ENCODE data around the gene SLC14A1.
A peak's percentile ranks its signal among the peaks of the same experiment; 100 is the strongest.

Gene SLC14A1

DNA sequence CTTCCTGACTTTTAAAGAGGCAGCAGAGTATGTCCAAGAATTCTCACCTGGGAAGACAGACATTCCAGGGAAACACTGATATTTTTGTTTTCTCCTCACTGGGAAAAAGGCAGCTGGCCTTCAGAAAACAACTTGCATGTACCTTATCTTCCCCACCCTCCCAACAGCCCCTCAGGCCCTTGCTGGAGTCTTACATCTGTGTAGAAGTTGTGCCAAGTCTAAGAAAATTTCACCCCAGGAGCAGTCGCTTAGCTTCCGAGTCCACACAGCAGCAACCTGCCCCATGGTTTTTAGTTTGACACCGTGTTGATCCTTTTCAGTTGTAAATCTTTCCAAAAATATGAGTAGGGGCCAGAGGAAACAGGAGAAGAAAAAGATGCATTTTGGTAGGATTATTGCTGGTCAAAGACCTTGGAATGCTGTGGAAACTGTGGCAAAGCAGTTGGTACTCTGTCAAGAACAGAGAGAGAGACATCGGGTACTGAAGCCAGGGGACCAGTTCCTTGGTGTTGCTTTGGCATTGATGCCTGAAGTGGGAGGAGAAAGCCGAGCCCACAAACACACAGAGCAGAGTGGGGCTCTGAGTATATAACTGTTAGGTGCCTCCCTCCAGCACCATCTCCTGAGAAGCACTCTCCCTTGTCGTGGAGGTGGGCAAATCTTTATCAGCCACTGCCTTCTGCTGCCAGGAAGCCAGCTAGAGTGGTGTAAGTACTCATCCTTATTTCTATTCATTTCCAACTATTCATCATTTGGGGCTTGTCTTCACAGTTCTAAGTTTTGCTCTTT, at the start of gene SLC14A1:
Gene SLC14A1, plus strand, starts transcription at position 615 of the 789 bp plus-strand sequence. CDS start 6,140 bp downstream, outside the sequence.
- no peaks in the 10 kb centered on the region for H3K9me3 Mint-ChIP-seq
- H3K4me1 Mint-ChIP-seq (ENCODE audit: low read depth), result no peaks in the 10 kb centered on the region
- H3K4me3 Mint-ChIP-seq, result no peak within 1 kb of the TSS
- intact Hi-C loops (cut with micrococcal nuclease), result loop anchor here (1.0 to 2.0 kb wide), 3 partner anchors 59 to 157 kb away; no protein-coding TSS in a partner anchor
- peaks cover 1% of the 10 kb centered on the region for H3K27me3 Mint-ChIP-seq
- H3K36me3 Mint-ChIP-seq (ENCODE audit: low read depth), result no peaks in the 10 kb centered on the region
- H3K27ac Mint-ChIP-seq, result no peak within 1 kb of the TSS

DNA sequence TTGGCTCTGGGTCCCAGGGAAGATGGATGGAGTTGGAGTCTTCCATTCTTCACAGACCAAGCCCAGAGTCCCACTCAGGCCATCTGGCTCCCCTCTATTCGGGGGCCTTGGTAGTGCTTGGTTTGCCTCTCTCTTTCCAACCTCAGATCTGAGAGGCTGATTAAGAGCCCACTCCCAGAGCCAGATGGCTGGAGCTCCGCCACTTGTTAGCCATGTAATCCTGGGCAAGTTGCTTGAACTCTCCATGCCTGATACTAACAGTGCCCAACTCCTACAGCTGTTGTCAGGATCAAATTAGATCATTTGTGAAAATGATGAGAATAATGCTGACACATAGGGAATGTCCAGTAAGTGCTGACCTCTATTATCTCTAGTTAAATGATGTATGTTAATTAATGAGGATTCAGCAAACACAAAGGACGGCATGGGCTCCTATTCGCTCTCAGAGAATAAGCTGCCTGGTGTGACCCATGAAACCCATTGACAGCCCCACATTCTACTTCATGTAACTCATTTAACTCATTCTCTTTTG, 46.6 kb upstream of the SLC14A1 start:
- intact Hi-C loops (cut with micrococcal nuclease), result no loop called here
- no peak overlapping the region for H3K4me3 Mint-ChIP-seq
- H3K36me3 Mint-ChIP-seq (ENCODE audit: low read depth), result no peaks in the 10 kb centered on the region
- no peaks in the 10 kb centered on the region for H3K9me3 Mint-ChIP-seq
- H3K4me1 Mint-ChIP-seq (ENCODE audit: low read depth), result peaks cover 3% of the 10 kb centered on the region
- no peak overlapping the region for H3K27ac Mint-ChIP-seq
- no peaks in the 10 kb centered on the region for H3K27me3 Mint-ChIP-seq

DNA sequence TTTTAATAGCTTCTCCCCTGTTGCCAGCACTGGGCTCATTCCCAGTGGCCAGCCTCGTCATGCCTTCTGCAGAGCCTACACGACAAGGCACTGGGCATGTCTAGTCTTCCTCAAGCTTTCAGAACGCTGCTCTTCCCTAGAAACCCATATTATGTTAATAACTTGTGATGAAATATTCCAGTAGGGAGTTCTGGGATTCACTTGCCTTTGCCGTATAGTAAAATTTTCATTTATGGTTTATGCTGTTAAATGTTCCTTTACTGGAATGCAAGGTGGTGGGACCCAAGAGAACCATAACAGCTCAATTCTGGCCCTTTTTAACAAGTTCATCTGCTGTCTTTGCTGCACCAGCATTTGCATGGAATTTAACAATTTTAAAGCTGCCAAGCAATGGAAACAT, 45.5 kb upstream of the SLC14A1 start:
- Mint-ChIP-seq H3K9me3 (no peaks in the 10 kb centered on the region), H3K27me3 (no peaks in the 10 kb centered on the region), H3K4me3 (no peak overlapping the region), H3K4me1 (ENCODE audit: low read depth) (peaks cover 14% of the 10 kb centered on the region), H3K27ac (no peak overlapping the region), H3K36me3 (ENCODE audit: low read depth) (no peaks in the 10 kb centered on the region)
- intact Hi-C loops (cut with micrococcal nuclease), result no loop called here

DNA sequence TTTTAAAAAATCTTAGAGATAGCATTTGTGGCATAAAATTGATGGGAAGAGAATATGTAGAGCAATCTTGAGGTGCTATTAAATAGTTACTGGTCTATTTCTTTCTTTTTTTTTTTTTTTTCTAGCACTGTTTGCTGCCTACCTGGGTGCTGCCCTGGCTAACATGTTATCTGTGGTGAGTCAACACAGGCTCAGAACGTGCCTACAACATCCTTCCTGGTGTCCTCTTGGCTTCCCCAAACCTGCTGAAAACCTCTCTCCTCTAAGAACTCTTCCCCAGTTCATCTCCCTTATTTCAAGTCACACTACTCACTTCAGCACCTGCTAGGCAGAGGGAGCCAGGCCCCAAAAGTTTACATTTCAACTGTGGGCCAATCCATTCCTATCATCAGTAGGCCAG, 45.1 kb upstream of the SLC14A1 start:
- Mint-ChIP-seq H3K9me3 (no peaks in the 10 kb centered on the region), H3K4me1 (ENCODE audit: low read depth) (peaks cover 15% of the 10 kb centered on the region), H3K27ac (no peak overlapping the region), H3K4me3 (no peak overlapping the region), H3K36me3 (ENCODE audit: low read depth) (no peaks in the 10 kb centered on the region), H3K27me3 (no peaks in the 10 kb centered on the region)
- intact Hi-C loops (cut with micrococcal nuclease), result no loop called here

DNA sequence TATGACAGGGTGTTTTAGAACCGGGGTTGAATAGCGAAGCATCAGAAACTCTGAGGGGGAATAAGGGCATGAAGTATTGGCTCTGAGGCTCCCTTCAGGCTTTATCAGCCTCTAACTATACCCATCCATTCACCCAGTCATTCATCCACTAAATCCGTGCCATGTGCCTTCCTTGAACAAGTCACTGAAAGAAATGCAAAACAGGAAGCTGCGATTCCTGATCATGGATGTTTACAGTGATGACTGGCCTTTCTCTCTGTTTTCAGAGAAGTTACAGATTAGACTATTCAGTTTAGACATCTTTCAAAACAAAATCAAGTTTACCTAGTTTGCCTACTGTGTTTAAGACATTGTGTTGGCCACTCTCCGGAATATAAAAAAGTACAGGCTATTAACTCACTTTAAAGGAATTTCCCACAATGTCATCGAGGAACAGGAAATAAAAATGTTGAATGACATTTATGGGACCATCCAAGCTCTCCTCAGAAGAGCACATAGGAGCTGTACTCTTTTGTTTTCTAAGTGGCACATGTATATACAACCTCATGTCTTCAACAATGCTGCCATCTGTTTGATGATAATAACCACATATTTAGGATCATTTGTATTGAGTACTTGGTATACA, 43.8 kb upstream of the SLC14A1 start:
- Mint-ChIP-seq H3K36me3 (ENCODE audit: low read depth) (no peaks in the 10 kb centered on the region), H3K4me3 (no peak overlapping the region), H3K4me1 (ENCODE audit: low read depth) (peaks cover 20% of the 10 kb centered on the region), H3K27me3 (no peaks in the 10 kb centered on the region), H3K27ac (no peak overlapping the region), H3K9me3 (no peaks in the 10 kb centered on the region)
- intact Hi-C loops (cut with micrococcal nuclease), result loop anchor here (10.0 kb wide), 1 partner anchor 425 kb away; the partner anchor contains the start of gene HAUS1

DNA sequence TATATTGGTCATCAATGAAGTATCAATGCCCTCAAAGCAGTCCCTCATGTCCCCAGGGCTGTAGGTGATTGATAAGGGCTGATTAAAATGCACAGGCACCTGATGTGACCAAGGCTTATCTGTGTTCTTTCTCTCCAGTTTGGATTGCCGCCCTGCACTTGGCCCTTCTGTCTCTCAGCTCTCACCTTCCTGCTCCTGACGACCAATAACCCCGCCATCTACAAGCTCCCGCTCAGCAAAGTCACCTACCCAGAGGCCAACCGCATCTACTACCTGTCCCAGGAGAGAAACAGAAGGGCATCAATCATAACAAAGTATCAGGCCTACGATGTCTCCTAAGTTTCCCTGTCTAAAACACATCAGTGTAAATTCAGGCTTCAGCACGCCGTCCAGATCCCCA, 41.8 kb upstream of the SLC14A1 start:
- Mint-ChIP-seq H3K4me3 (no peak overlapping the region), H3K4me1 (ENCODE audit: low read depth) (peaks cover 27% of the 10 kb centered on the region), H3K27ac (no peak overlapping the region), H3K9me3 (no peaks in the 10 kb centered on the region), H3K27me3 (no peaks in the 10 kb centered on the region), H3K36me3 (ENCODE audit: low read depth) (no peaks in the 10 kb centered on the region)
- intact Hi-C loops (cut with micrococcal nuclease), result loop anchor here (10.0 kb wide), 1 partner anchor 423 kb away; the partner anchor contains the start of gene HAUS1

DNA sequence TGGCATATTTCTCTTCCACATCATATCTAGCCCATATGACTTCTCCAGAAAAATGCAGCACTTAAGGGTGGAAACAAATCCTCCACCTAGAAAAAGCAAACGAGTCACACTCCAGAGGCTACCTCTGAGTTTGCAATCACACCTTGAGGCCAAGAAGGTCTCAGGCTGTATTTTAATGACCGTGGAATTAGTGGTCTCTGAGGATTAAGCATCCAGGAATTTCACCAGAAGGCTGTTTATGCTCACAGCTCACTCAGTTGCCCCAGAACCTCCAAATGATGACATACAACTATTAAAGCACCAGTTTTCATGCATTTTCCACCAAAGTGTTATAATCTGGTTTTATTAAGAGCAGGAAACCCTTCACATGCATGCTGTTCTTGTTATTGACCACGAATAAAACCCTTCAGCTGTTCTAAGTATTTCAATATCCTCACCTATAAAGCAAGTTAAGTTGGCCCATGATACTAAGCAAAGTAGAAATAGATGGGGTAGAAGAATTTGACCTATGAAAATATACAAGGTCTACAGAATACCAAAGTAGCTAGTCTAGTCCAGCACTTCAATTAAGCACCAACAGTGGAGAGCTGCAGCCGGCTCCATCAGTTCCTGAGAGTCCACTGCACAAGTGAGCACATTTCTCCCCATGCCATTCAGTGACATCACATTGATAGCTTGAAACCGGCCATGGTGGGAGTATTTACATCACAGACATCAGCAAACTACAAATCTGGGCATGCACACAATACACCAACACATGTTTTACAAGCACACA, 39.5 kb upstream of the SLC14A1 start:
- no peak overlapping the region for H3K4me3 Mint-ChIP-seq
- H3K27ac Mint-ChIP-seq, result no peak overlapping the region
- intact Hi-C loops (cut with micrococcal nuclease), result loop anchor here (10.0 kb wide), 1 partner anchor 420 kb away; the partner anchor contains the start of gene HAUS1
- H3K36me3 Mint-ChIP-seq (ENCODE audit: low read depth), result no peaks in the 10 kb centered on the region
- no peaks in the 10 kb centered on the region for H3K27me3 Mint-ChIP-seq
- H3K4me1 Mint-ChIP-seq (ENCODE audit: low read depth), result peaks cover 47% of the 10 kb centered on the region
- H3K9me3 Mint-ChIP-seq, result no peaks in the 10 kb centered on the region

DNA sequence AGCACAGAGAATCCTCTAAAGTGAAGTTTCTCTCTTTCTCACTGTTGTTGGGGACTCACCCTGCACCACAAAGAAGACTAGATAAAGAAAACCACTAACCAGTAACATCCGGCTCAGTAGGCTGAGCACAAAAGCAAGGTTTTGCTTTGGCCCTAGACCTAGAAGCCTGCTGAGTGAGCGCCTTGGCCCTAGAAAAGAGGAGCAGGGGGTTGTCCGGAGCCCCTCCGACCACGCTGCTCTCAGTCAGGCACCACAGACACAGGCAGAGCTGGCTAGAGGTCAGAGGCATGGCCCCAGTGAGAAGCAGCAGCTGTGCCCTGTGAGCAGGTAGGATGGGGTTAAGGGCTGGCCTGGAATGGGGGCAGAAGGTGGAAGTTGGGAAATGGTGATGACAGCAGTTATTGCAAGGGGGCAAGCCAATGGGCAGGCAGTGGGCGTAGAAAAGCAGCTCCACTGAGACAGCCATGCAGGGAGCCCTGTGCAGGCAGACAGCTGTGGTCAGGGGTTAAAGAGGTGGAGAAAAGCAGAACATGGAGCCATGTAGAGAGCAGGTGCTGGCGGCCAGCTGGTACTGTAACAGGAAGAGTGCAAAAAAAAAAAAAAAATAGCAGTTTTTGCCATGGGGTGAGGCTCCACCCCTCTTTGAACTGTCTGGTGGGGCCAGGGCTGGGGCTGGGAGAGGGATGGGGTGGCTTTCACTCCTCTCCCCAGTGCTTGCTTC, 36.9 kb upstream of the SLC14A1 start:
- Mint-ChIP-seq H3K36me3 (ENCODE audit: low read depth) (no peaks in the 10 kb centered on the region), H3K9me3 (no peaks in the 10 kb centered on the region), H3K27me3 (no peaks in the 10 kb centered on the region), H3K4me1 (ENCODE audit: low read depth) (peaks cover 46% of the 10 kb centered on the region), H3K27ac (peak overlapping the region; percentile 35), H3K4me3 (no peak overlapping the region)
- intact Hi-C loops (cut with micrococcal nuclease), result loop anchor here (10.0 kb wide), 1 partner anchor 418 kb away; the partner anchor contains the start of gene HAUS1

DNA sequence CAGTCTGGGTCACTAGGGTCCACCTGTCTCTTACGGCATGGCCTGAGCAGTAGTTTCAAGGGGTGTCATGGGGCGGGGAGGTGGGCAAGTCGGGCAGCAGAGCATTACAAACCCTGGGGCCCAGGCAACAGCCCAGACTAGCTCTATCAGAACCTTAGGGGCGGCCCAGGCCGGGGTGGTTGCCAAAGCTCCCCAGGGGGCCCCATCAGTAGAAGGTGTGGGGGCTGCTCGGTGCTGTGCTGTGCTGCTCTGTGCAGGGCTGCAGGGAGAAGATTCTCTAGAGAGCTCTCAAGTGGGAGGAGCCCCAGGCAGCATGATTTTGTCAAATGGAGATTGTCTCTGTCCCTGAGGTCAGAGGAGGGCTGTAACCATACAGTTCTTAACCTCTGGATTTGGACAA, 36.4 kb upstream of the SLC14A1 start:
- Mint-ChIP-seq H3K4me1 (ENCODE audit: low read depth) (peaks cover 40% of the 10 kb centered on the region), H3K27ac (peak overlapping the region; percentile 35), H3K27me3 (no peaks in the 10 kb centered on the region), H3K4me3 (no peak overlapping the region), H3K36me3 (ENCODE audit: low read depth) (no peaks in the 10 kb centered on the region), H3K9me3 (no peaks in the 10 kb centered on the region)
- intact Hi-C loops (cut with micrococcal nuclease), result loop anchor here (2.0 to 10.0 kb wide), 2 partner anchors 23 to 417 kb away; partner anchors contain the start of gene HAUS1

DNA sequence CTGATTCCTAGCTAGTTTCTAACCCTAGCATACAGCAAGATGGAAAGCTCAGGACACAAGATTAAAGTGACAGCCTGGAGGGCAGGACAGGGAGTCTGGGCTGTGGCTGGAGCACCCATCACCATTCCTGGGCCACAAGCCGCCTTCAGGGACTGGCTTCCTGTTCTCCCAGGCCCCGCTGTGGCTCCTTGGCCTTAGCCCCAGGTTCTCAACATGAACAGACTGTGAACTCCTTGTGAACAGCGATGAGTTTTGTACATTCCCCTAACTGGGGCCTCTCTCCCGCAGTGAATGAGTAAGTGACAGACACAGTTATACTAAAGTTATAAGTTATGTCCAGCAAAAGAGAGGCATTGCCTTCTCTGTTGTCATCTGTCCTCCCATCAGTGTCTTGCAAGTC, 35.9 kb upstream of the SLC14A1 start:
- no peaks in the 10 kb centered on the region for H3K9me3 Mint-ChIP-seq
- no peak overlapping the region for H3K4me3 Mint-ChIP-seq
- H3K4me1 Mint-ChIP-seq (ENCODE audit: low read depth), result peaks cover 36% of the 10 kb centered on the region
- no peak overlapping the region for H3K27ac Mint-ChIP-seq
- no peaks in the 10 kb centered on the region for H3K36me3 Mint-ChIP-seq (ENCODE audit: low read depth)
- no peaks in the 10 kb centered on the region for H3K27me3 Mint-ChIP-seq
- intact Hi-C loops (cut with micrococcal nuclease), result loop anchor here (2.0 to 10.0 kb wide), 2 partner anchors 23 to 417 kb away; partner anchors contain the start of gene HAUS1

DNA sequence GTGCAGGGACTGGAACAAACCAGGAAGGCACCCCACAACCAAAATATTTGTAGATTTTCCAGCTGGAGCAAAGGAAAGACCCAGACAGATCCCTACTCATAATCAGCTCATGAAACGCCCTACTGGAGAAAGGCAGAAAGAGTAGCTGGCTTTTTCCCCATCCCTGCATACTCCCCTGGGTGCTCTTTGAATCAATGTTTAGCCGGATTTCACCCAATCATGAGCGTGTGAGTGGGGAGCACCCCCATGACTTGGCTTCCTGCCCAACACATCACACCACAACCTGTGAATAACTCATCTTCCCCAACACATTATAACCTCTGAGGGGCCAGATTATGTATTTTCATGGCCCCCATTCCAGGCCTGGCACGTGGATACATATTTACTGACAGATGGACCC, 35.1 kb upstream of the SLC14A1 start:
- Mint-ChIP-seq H3K4me3 (no peak overlapping the region), H3K4me1 (ENCODE audit: low read depth) (peaks cover 32% of the 10 kb centered on the region), H3K9me3 (no peaks in the 10 kb centered on the region), H3K36me3 (ENCODE audit: low read depth) (no peaks in the 10 kb centered on the region), H3K27ac (no peak overlapping the region), H3K27me3 (no peaks in the 10 kb centered on the region)
- intact Hi-C loops (cut with micrococcal nuclease), result loop anchor here (2.0 to 10.0 kb wide), 2 partner anchors 24 to 416 kb away; partner anchors contain the start of gene HAUS1

DNA sequence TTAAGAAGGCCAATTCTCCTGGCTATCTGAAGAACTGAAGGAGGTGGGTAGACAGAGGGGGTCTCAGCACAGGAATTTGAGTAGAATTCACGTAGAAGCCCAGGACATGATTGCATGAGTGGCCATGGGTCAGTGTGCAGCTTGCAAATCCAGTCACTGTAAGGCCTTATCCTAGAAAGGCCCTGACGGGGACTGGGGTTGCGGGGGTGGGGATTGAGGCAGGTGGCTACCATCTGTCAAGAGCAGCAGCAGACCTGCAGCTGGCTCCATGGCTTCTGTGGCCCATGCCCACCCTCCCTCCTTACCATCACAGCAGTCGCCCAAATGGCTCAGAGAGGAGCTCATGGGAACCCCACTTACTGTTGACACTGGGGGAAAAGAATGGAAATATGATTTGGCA, 34.6 kb upstream of the SLC14A1 start:
- intact Hi-C loops (cut with micrococcal nuclease), result loop anchor here (2.0 to 10.0 kb wide), 2 partner anchors 25 to 415 kb away; partner anchors contain the start of gene HAUS1
- no peaks in the 10 kb centered on the region for H3K27me3 Mint-ChIP-seq
- H3K36me3 Mint-ChIP-seq (ENCODE audit: low read depth), result no peaks in the 10 kb centered on the region
- H3K27ac Mint-ChIP-seq, result no peak overlapping the region
- peaks cover 32% of the 10 kb centered on the region for H3K4me1 Mint-ChIP-seq (ENCODE audit: low read depth)
- H3K9me3 Mint-ChIP-seq, result no peaks in the 10 kb centered on the region
- H3K4me3 Mint-ChIP-seq, result no peak overlapping the region
